Ammon's horn (tissue), 1 donor: ENCODE measurements around the gene KLHL24.
"Not testable (repeated sequence)": the region's sequence is repeated elsewhere in the genome, so short reads cannot be mapped to it uniquely, and the experiment has no call there.

Experiments used
- DNase-seq: peaks from one replicate; pipeline ENCODE4 v3.0.0-alpha.2; 2016; ENCODE audit warnings: low spot score

The KLHL24 gene, protein sequence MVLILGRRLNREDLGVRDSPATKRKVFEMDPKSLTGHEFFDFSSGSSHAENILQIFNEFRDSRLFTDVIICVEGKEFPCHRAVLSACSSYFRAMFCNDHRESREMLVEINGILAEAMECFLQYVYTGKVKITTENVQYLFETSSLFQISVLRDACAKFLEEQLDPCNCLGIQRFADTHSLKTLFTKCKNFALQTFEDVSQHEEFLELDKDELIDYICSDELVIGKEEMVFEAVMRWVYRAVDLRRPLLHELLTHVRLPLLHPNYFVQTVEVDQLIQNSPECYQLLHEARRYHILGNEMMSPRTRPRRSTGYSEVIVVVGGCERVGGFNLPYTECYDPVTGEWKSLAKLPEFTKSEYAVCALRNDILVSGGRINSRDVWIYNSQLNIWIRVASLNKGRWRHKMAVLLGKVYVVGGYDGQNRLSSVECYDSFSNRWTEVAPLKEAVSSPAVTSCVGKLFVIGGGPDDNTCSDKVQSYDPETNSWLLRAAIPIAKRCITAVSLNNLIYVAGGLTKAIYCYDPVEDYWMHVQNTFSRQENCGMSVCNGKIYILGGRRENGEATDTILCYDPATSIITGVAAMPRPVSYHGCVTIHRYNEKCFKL

DNA sequence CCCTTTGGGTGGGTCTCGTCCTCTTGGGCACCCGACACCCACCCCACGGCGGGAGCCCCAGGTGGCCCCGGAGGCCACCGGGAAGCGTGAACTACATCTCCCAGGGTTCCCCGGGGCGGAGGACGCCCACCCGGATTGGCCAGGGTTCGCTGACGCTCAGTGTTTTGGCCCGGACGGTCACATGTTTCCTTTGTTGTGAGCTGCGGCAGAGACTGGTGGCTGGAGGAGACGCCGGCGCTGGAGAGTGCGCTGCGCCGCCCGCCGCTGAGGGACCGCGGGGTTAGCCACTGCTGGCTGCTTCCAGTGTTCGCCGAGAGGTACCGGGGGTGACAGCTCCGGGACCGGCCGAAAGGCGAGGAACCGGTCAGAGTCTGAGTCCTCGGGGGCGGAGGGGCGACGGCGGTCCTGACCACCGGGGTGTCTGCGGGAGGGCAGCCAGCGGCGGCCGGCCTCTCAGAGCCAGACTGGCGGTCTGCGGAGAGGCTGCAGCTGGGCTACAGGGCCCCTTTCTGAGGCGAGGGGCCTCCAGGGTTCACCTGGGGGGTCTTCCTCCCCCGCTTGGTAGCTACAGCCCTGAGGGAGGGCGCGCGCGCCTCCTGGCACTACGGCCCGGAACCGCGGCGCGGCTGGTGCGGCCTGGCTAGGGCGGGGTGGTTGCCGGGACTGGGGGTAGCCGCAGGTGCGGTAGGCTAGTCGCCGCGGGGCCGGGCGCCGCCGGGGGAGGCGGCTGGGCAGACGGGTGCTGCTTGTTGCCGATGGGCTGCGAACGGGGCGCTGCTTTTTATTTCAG, at the start of gene KLHL24:
Gene KLHL24, plus strand, starts transcription at position 193 of the 790 bp plus-strand sequence. CDS start 14,734 bp downstream, outside the sequence.
- peak; percentile 98 for DNase-seq

DNA sequence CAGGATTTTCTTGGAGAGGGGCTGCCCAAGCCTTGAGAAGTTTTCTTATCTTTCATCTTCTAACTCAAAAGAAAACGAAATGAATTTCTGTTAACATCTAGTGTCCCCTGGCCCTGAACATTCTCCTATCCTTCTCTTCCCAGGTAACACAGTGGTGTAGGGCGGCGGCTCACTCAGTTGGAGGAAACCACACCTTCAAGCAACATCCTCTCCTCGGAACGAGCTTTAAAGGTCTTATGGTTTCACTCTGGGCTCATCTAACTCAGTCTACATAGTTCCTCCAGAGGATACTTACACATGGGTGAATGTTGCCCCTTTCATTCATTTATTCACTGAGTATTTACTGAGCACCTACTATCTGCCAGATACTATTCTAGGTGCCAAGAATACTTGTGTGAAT, 48.9 kb upstream of the KLHL24 start:
- no peak for DNase-seq

DNA sequence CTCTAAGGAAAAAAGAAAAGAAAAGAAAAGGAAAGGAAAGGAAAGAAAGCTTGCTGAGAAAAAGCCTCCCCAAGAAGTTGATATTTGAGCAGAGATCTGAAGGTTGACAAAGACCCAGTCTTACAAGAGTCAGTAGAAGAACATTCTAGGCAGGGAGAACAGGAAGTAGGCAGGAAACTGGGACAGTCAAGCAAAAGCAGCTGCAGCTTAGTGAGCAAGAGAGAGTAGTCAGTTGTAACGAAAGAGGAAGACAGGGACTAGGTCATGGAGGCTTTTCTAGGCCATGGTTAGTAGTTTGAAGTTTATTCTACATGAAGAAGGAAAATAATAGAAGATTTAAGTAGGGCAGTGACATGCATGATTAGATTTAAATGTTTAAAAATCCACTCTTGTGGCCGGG, 48.1 kb upstream of the KLHL24 start:
- peak; percentile 55 for DNase-seq

DNA sequence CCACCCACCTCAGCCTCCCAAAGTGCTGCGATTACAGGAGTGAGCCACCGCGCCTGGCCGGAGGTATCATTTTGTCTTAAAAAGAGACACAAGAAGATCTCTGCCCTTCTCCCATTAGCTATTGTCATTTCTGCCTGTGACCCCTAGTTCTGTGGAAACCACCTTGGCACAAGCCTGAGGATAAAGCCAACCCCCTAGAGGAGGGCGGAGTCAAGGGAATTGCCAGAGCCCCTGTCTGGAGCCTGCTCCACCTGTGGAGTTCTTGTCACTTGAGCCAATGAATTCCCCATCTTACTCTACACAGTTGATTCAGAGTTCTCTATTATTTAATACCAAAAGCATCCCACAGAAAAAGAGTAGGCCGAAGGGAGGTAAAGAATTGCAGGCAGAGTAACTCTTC, 45.0 kb upstream of the KLHL24 start:
- no peak for DNase-seq

DNA sequence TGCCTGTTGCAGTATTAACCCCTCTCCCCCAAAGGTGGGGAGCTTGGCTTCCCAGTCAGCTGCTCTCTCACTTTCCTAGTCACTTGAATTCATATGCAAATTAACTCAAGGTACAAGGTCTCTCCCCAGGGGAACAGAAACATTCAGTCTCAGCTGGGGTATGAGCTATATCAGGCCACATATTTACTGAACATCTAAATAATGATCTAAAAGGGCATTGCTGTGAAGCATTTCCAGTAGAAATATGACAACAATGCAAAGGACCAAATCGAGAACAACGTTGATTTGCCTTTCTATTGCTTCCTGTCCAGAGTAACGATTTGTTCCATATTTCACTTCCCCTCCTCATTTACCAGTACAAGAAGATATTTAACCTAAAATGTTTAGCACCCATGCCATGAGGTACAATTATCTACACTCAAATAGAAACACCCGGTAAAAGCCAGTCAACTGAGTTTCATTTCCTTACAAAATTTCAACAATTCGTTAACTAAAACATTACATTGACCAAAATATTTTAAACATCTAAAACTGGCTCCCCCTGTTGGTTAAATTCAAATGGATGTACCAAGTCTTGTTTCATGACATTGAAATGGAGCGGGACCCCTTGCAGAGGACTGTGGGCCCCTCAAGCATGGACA, 43.4 kb upstream of the KLHL24 start:
- no peak for DNase-seq

DNA sequence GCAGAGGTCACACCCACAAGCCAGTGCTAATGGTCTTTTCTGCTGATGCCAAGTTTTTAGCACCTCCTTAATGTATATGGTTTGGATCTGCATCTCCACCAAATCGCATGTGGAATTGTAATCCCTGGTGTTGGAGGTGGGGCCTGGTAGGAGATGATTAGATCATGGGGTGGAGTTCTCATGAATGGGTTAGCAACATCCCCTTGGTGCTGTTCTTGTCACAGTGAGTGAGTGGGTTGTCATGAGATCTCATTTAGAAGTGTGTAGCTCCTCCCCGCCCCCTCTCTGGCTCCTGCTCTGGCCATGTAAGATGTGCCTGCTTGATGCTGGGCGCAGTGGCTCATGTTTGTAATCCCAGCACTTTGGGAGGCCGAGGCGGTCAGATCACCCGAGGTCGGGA, 42.6 kb upstream of the KLHL24 start:
- no peak for DNase-seq

DNA sequence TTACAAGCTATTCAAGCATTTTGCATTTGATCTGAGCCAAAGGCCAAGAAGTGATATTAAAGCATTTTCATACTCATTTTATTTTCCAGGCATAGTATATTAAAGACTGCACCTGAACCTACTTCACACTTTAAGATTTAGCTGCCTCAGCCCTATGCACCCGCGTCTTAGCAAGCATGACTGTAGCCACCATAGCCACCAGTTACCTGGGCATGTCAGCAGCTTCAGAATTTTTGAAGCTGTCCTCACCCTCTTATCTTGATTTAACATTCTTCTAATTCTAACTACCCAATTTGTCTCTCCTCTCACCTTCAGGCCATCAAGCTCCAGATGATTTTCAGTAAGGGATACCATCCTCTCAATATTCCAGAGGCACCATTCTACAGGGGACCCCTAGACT, 40.8 kb upstream of the KLHL24 start:
- no peak for DNase-seq

DNA sequence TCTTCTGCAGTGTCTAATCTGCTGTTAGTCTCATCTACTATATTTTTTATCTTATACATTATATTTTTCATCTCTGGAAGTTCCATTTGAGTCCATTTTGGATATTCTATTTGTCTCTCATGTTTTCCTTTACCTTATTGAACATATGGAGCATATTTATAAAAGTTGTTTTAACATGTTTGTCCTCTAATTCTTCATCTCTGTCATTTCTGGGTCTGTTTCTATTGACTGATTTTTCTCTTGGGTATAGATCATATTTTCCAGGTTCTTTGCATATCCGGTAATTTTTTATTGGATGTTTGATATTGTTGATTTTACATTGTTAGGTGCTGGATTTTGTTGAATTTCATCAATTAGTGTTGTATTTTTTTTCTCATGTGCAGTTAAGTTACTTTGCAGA, 37.5 kb upstream of the KLHL24 start:
- no peak for DNase-seq

DNA sequence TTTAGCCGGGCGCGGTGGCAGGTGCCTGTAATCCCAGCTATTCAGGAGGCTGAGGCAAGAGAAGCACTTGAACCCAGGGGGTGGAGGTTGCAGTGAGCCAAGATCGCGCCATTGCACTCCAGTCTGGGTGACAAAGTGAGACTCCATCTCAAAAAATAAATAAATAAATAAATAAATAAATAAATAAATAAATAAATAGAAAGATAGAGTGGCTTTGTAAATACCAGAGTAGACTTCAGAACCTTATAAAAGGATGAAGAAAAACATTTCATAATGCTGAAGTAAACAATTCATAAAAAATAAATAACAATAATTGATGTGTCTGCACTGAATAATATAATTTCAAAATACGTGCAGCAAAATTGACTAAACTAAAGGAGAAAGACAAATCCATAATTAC, 24.1 kb upstream of the KLHL24 start:
- DNase-seq, result not testable (repeated sequence)

DNA sequence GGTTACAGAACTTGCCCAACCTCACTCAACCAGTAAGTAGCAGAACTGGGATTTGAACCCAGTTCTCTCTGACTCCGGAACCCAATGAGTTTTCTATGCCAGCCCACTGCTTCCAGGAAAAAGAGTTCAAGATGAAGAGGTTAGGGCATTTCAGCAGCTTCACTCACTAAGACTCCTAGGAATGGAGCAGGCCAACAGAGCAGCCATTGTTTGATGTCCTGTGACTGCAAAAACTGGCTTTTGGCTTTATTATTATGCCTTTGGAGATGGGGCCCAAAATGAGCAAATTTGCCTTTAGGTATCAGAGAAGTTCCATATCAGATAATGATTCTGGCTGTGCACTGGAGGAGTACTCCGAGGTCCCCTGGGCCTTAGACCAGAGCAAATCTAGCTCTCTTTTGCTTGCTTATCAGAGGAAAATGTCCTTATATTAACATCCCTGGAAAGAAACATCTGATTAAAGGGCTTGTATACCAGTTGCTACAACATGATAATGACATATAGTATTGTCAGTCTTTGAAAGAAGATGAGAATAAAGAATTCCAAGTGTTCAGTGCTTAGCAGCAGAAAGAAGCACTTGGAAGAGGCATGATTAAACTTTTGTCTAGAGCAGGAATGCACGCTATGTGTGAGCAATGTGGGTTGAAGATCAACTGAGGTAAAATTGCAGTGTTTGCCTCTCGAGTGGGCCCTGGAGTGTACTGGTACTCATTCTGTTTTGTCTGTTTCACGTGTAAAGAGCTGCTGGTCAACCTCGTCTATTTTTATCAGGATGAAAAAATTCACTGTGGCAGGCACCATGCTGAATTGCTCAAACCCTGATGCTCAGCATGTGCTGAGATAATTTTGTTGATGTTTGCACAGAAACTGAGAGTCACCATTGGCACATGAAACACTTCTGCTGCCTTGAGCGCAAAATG, 21.8 kb upstream of the KLHL24 start:
- DNase-seq, result no peak

DNA sequence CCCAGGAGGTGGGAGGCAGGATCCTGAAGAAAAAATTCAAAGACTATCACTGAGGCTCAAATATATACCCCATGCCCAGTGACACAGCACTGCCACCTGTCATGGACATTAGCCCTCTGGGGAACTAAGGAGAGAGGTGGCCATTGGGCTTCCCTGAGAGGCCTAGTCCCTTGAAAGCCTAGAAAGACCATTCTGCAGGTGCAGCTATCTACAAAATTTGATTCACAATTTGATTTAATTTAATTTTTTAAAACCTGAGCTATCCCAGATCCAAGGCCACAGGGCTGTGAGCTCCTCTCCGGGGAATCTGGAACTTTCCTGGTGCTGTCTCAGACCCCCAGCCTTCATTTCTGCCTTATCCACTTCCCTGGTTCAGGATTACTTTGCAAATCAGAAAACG, 16.9 kb upstream of the KLHL24 start:
- no peak for DNase-seq

DNA sequence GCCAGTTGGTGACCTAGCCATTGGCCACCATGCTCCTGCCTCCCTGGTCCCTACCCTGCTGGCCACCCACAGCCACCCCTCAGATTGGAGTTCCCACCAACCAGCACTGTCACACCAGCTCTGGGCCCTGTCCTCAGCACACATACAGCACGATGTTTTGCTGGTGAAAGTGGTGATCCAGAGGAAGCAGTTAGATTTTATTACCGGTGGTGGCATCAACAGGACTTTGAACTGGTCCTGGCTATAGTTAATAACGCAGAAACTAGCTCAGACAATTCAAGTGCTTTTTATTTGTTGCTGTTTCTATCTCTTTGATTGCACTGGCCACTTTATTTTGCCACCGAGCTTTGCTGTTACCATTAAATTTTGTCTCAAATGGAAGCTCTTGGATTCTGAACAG, 16.4 kb upstream of the KLHL24 start:
- DNase-seq, result no peak

DNA sequence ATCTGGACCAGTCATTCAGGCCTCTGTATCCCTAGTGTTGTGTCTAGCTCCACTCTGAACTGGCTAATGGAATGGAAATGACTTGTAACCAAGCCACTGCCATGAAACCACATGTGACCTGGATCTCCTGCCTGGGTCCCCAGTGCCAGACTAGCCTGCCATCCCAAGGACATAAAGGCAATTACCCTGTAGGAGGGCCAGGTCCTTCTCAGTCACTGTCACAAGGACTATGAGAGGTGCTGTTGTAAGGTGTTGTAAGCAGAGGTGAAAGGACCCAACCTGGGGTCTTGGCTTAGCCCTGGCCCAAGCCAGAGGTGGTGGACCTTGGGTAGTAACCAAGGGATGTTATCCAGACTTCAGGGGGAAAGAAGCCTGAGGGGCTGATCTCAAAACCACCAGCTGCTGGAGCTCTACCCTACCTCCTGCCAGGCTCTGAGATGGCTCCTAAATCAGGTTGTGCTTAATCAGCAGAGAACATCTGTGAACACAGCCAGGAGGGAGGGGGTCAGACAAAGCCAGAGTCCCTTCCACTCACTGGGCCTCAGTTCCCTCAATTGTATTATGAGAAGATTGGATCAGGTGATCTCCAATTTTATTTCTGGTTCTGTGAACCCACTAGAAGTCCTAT, 15.7 kb upstream of the KLHL24 start:
- DNase-seq, result no peak

DNA sequence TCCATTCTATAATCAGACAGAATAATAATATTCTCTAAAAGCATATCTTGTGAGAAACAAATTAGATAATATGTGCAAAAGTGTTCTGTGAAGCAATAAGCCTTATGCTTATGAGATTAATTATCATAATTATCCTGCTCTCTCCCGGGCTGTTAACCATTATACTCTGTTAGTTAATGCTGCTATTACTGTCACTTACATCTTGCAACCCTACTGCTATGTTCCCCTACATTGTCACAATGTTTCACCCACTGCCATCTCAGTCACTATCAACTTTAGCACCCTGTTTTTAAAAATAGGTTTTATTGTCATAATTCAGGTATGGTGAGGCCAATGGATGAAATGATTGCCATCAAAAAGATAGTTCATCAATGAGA, 15.2 kb upstream of the KLHL24 start:
- no peak for DNase-seq

DNA sequence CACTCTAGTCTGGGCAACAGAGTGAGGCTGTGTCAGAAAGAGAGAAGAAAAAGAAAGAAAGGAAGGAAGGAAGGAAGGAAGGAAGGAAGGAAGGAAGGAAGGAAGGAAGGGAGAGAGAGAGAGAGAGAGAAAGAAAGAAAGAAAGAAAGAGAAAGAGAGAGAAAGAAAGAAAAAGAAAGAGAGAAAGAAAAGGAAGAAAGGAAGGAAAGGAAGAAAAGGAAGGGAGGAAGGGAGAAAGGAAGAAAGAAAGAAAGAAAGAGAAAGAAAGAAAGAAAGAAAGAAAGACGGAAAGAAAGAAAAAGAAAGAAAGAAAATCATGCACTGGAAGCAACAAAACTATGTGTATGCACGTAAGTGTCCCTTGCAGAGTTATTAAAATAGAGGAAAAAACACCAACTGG, 12.9 kb upstream of the KLHL24 start:
- DNase-seq, result not testable (repeated sequence)

DNA sequence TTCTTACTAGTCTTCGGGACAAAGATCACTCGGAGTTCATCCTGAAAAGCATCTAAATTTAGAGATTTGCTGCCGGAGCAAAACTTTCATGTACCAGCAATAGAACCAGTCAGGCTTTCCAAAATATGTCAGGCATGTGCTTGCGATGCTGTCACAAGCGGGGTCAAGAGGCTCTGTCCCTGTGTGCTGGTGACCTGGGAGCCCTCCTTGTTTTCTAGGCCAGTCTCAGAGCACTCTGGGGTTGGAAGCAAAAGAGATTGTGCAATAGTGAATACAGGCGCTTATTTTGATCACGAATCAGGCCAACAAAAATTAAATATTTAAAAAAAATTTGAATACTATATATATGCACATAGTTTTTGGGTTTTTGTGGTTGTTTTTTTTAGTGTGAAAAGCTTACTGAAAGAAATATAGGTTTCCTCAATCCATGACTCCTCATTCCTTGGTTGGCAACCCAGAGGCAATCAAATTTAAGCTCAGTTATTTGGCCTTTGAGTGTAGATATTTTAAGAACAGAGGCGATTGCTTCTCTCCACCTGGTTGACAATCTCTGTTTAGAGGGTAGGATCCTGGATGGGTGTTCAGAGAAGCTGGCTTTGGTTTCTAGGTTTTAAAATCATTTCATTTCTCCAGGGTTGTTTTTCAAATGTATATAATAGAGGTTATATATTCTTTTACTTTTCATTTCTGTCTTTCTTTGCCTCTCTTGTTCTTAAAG, 8.4 kb upstream of the KLHL24 start:
- DNase-seq, result no peak

DNA sequence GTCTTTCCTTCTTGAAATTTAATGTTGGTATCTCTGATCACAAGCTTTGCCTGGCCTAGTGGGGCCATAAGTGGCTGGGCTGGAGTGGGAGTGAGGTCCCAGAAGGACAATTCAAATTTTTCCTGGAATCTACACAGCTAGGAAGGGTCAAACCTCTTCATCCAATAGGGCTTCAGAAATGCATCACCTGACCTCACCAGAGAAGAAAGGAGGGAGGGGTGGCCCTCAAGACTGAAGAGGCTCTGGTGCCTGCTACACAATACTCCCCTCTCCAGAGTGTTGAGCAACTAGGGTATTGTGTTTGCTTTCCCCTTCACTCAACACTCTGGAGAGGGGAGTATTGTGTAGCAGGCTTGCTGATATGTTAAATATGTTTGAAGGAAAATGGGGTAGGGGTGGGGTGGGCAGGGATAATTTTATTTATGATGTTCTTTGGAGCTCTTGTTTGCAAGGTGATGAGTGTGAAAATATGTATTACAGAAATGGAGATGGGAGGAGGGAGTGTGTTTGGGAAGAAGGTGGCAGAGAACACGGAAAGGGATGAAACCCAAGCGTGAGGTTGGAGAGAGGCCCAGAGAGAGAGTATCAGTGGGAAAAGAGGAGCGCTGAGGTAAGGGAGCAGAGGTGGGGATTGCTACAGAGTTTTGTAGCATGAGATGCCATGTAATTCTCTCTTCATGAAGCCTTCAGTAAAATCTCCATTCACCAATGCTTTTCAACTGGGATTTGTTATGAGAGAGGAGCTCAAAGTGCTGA, 5.7 kb upstream of the KLHL24 start:
- no peak for DNase-seq

DNA sequence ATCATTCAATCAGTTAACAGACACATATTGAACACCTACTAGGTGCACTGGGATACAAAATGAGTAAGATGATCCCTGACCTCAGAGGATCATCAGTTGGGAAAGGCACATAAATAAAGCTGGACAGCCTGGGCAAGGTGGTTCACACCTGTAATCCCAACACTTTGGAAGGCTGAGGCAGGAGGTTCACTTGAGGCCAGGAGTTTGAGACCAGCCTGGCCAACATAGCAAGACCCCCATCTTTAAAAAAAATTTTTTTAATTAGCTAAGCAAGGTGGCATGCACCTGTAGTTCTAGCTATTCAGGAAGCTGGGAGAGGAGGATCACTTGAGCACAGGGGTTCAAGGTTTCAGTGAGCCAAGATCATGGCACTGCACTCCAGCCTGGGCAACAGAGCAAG, 3.7 kb upstream of the KLHL24 start:
- no peak for DNase-seq

DNA sequence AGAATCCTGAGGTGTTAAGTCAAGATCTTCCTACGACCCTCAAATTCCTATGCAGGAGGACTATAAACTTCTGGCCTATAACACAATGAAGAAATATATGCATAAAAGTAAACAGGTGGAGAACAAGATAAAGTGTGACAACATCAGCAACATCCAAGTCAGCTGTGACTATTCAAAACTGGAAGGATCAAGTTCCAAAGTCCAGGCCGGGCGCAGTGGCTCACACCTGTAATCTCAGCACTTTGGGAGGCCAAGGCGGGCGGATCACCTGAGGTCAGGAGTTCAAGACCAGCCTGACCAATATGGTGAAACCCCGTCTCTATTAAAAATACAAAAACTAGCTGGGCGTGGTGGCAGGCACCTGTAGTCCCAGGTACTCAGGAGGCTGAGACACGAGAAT, 2.7 kb upstream of the KLHL24 start:
- DNase-seq, result not testable (repeated sequence)

DNA sequence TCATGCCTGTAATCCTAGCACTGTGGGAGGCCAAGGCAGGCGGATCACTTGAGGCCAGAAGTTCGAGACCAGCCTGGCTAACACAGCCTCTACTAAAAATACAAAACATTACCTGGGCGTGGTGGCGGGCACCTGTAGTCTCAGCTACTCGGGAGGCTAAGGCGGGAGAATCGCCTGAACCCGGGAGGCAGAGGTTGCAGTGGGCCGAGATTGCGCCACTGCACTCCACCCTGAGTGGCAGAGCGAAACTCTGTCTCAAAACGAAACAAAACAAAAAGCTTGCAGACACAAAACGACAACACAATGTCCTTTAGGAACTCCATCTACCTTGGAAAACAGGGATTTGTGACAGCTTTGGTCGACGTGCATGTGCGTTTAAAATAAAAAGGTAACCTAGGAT, 716 bp upstream of the KLHL24 start:
- DNase-seq, result no peak
